NCI-H226 (cell line): Measurements from ENCODE around the gene ACTR8.

Experiments
- DNase-seq: peaks from one replicate; pipeline ENCODE4 v3.0.0-alpha.2; 2015

Gene ACTR8

DNA sequence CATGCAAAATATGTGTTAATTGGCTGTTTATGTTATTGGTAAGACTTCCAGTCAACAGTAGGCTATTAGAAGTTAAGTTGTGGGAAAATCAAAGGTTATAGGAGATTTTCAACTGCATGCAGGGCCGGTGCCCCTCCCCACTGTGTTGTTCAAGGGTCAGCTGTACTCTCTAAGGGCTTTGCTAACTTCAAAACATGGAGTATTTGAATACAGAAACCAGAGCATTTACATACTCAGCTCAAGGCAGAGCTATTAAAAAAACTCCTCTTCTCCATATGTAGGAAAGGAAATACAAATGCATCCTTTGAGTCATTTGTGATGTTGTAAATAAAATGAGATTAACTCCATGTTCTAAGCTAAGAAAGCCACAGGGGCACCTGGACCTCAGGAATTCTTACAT is 18.8 kb downstream of the ACTR8 start:
- DNase-seq, result no peak

DNA sequence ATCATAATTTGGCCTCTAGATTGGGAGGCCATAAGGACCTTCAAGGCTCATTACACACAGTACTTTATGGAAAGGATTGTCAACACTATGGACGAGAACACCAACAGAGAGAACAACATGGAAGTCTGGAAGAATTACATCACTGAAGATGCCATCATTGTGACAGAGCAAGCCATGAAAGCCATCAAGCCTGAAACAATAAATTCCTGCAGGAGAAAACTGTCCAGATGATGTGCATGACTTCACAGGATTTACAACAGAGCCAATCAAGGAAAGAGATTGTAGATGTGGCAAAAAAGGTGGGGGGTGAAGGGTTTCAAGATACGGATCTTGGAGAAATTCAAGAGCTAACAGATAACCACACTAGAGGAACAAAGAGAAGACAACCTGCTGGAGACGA is 19.7 kb downstream of the ACTR8 start:
- no peak for DNase-seq

DNA sequence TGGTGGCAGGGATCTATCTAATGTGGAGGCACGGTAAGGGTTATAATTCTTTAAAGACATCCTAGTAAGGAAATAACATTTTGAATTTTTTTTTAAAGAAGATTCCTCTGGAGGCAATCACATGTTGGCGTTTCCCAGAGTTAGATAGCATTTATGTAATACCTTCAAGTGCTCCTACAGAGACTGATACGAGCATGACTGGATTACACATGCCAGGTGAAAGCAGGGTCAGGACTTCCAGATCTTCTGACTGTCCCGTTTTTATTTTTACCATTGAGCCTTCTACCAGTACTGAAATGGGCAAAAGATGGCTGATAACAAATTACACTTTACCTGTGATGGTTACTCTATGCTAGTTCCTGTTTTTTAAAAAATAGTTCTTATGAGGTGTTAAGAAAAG is 21.8 kb downstream of the ACTR8 start:
- no peak for DNase-seq

DNA sequence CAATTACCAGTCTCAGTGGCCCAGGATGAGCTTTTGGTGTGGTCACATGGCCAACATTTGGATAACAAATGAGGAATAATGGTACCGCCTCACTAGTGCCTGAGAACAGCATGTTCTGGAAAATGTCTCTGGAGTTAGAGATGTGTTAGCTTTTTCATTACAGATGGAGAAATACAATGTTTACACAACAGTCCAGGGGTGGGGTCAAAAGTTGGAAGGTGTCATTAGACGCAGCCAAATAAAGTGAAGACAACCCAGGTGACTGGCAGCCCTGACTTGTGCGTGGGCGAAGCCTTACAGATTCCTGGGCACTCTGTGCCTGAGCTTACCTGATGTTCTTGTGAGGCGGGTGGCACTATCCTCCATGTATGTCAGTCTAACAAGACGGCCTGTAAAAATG is 22.8 kb downstream of the ACTR8 start:
- no peak for DNase-seq

DNA sequence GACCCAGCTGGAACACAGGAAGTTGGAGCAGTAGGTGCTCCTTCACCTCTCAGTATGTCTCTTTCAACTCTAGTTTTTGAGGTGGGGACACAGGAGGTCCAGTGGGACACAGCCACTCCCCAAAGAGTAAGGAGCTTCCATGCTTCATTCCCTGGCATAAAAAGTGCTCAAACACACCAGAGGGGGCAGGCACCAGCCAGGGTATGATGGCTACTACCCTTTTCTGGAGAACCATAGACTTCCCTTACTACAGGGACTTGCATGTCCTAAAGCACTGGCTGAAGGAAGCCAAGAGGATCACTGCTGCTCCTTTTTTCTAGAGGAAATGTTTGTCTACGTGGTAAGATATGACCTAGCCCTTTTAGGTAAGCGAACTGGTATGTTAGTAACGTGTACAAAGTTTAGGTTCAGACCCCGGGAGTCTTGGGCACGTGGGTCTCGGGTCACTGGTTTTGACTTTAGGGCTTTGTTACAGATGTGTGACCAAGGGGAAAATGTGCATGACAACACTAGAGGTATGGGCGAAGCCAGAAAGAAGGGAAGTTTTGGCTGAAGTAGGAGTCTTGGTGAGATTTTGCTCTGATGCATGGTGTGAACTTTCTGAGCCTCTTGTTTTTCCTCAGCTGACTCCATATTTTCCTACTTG is 23.7 kb downstream of the ACTR8 start:
- no peak for DNase-seq

DNA sequence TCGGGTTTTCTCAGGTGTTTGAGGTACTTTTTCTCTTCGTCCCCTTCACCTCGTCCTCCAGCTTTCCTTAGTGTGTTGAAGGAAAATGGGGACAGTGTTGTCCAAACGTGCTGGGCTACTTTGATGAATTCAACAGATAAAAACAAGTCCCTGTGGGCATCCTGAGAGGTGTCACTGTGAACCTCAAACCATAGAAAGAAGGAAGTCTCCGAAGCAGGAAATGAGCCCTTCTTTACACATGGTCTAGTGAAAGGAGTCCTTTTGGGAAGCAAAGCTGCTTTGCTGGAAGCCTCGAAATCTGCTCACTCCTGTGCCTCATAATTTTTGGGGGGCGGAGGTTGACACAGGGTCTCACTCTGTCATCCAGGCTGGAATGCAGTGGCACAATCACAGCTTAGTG is 25.0 kb downstream of the ACTR8 start:
- DNase-seq, result no peak

DNA sequence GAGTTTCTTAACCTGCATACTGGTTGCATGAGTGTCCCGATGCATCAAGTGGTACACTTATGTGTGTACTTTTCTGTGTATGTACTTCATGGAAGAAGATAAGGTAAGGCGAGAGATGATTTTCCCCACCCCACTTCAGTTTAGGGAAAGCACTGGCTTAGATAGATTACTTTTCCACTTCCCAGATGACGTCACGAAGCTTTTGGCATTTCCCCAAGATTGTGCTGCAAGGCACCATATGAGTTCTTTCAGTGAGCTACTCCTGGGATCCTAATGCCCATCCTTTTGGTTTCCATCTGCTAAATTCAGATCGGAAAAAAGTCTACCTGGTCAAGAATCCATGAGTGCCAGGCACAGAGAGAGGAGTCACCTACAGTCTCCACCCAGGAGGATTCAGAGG is 31.1 kb downstream of the ACTR8 start:
- peak; percentile 52 for DNase-seq

DNA sequence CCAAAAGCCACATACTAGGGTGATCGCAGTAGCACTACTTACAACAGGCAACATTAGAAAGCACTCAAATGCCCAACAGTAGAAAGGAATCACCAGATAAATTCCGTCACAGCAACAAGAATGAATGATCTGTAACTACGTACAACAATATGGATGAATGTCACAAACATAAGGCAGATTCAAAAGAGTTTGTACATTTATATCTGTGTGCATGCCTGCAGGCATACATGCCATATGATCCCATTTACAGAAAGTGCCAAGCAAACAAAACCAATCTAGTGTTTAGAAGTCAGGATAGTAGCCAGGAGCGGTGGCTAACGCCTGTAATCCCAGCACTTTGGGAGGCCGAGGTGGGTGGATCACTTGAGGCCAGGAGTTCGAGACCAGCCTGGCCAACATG is 32.0 kb downstream of the ACTR8 start:
- no peak for DNase-seq

DNA sequence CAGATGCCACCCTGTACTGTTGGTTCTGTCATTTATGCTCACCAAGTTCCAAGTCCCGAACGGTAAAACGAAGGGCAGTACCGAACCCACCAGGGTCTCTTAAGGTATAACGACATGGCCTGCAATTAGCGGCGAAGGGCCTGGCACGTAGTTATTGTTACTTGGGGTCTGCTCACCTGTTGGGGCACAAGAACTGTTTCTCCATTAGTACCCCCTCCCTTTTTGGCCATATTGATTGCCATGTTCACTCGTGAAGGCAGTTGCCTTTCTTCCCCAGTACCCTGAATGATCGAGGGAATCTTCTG is 35.1 kb downstream of the ACTR8 start:
- DNase-seq, result no peak

DNA sequence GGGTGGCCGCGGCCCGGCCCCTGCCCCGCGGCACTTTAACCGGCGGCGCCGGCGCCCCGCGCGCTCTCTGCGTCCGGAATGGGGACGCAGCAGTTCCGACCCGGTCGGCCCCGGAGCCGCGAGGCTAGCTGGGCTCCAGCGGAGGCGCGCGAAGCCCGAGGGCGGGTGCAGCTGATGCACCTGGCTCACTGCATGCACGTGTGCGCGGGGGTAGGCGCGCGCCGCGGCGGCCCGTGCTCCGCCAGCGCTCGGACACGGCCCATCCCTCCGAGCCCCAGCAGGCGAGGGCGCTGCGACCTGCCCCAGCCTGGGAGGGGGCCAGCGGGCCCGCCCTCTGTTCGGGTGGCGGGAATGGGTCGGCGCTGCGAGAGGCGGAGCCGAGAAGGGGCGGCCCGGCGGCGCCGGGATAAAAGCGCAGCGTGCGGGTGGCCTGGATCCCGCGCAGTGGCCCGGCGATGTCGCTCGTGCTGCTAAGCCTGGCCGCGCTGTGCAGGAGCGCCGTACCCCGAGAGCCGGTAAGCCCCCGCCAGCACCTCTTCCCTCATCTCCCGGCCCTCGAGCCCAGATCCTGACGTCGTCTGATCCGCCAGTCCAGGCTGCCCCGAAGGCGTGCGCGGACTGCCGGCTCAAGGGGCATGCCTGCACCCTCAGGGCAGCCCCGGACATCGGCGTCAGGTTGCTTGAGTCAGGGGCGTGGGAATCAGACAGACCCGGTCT is 35.7 kb downstream of the ACTR8 start, which contains the start of the genes CHDH and IL17RB:
TSS of gene CHDH (minus strand) at position 286 of the 717 bp plus-strand sequence. CDS start 22,411 bp downstream, outside the sequence.
TSS of gene IL17RB (plus strand) at position 435 of the 717 bp plus-strand sequence. CDS start at position 456, 21 bp downstream.
- no peak for DNase-seq

DNA sequence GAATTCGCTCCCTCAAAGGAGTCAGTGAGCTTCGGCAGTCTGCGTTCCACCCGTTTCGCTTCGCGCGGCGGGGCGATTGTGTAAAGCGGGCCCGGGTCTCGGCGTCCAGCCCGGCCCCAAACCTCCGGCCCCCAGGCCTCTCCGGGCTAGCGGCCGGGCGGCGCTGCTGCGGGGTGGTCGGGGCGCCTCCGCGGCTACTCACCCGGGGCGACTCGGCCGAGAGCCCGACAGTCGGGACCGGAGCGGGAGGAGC is 36.1 kb downstream of the ACTR8 start:
- no peak for DNase-seq

DNA sequence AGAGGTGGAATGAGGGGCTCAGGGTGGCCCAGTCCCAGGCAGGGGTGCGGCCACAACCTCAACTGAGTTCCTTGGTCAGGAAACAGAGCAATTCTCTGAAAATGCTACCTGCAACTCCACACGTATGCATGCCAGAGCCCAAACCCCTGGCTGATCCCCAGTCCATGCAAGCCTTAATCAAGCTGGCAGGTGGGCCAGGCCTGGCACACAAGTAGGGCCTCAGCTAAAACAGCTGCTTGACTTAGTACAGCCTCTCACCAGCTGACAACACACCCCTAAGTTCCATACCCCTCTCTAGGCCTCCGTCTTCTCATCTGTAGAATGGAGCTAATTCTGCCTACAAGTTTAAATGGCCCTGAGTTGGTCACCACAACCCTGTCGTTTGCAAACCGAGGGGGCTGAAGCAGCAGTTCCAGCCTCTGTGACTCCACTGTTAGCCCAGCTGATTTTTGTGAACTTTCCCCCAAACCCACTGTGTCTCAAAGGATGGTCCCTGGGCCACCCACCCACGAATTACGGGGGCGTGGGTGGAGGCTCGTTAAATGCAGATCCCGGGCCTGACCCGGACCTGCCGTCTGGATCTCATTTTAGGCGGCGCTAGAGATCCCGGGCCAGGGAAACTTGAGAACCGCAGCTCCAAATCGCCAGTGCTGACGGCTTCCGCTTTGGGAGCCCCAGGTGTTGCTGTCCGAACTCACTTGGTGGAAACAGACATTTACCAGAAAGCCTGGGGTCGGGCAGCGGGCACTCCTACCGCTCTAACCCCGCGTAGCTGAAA is 36.7 kb downstream of the ACTR8 start:
- DNase-seq, result peak; percentile 22

DNA sequence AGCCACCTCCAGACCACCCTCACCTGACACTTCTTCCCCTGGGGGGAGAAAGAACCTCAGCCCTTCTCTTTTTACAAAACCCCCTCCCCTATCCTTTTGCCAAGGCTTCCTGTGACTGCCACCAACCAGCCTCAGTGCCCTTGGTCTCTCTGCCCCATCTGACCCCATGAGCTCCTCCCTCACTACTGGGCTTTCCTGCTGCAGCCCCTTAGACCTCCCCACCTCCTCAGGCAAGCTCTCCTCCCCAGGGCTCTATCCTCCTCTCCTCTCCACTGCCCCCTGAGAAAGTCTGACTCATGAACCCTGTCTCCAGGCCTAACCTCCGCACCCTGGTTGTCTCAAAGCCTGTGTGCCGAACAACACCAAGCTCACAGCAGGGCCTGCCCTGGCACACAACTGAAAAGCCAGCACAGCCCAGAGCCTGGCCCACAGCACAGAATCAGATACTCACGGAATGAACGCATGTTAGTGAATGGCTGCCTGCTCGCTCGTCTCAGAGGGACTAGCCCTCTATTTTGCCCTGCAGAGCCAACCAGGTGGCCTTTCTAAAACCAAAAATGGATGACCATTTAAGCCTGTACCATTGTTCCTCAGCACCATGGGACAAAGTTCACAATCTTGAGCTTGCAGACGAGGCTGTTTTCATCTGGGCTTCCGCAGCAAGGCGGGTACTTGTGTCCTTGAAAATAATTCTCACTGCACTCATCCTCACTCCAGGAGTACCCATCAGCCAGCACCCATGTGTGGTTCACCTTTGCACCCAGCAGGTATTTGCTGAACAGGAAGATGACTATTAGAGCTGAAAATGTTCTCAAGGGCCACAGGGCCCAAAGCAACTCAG is 37.5 kb downstream of the ACTR8 start:
- no peak for DNase-seq

DNA sequence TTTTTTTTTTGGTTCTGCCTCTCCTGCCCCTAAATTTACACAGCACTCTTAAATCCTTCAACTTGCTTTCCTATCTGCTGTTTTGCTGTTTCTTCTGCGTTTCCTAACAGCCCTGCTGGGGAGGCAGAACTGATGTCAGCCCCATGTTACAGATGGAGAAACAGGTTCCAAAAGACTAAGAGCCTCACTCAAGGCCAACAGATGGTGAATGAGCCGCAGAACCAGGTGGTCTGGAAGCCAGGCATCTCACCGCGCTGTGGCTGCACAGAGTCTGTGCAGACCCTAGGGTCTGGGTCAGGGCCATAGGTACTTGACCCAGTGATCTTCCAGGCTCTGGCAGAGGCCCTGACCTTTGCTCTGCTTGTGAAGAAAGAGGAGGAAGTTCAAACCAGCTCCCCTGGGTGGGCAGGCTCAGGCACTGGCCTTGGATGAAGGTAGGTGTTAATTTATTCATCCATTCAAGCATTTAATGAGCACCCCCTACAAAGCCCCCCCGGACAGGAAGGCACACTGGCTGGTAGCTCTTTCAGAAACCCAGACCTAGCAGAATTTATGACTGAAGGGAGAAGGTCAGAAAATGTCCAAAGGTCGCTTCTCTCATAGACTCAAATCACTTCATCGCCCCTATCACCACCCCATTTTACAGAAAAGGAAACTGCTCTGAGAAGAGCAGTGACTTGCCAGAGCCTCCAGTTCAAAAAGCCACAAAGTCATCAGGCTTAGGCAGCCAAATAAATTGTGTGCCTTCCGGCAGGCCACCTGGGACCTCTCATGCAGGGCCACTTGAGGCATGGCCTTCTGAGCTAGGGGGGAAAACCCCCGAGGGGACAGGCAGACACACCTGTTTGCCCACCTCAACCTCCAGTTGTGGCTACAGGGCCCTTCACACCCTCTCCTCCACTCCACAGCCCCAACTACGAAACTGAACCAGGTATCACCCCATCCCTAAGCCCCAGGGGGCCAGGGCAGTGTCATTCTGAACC is 38.5 kb downstream of the ACTR8 start:
- no peak for DNase-seq

DNA sequence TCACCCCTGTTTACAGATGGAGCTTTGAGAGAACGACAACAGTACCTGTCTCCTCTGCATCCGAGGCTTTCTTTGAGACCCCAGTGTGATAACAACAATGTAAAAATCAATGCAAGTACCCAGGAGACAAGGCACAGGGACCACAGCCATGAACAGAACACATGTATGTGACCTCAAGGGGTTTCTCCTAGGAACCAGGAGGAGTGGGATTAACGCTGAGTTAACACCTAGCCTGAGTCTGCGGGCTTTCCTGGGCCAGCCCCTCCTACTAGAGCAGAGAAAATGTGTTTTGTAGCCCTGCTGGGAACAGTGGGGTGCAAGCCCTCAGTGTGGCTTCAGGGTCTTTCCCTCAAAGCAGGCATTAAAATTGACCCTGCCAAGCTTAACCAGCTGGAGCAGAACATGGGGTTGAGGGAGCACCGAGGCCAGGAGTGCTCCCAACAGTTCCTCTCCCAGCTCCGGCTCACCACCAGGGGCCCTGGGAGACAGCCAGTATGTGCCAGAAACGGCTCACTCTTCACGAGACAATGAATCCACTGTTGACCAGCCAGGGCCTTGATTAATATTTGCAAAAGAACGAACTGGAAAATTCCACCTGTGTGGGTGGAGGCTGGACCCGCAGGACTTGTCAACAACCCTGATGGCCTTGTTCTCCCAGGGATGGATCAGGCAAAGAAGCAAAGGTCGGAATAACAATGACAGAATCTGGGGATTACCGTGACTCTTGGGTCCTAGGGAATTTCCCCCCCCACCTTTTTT is 39.3 kb downstream of the ACTR8 start:
- no peak for DNase-seq

DNA sequence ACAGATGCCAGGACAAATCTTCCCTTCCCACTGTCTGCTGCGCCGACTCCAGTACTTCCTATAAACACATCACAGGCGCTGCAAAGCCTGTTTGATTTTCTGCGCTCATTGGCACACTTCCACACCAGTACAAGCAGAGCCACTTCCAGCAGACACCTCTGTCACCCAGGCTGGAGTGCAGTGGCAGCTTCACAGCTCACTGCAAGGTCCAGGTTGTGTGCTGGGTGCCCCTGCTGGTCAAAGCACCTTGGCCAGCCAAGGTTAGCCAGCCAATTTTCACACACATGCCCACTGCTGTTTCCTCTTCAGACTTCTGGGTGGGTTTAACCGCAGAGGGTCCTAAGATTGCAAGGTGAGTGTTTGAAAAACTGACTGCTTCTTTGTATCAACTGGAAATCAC is 40.7 kb downstream of the ACTR8 start:
- no peak for DNase-seq

DNA sequence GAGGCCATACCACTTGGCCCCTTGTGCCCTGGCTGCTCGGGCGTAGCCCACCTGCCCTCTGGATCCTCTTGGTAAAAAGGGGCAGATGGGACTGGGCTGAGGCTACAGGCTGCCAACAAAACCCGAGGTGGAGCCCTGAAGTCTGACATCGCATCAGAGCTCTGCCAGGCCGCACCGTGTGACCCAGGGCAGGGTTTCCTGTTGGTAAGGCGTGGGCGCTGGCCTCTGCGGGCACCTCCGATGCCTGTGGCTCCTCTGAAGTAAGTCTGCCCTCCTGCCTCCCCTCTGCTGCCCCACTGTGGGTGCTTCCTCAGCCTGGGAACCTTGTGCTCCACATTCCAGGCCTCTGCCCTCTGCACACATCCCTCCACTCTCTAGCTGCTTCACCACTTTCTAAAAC is 44.6 kb downstream of the ACTR8 start:
- DNase-seq, result no peak

DNA sequence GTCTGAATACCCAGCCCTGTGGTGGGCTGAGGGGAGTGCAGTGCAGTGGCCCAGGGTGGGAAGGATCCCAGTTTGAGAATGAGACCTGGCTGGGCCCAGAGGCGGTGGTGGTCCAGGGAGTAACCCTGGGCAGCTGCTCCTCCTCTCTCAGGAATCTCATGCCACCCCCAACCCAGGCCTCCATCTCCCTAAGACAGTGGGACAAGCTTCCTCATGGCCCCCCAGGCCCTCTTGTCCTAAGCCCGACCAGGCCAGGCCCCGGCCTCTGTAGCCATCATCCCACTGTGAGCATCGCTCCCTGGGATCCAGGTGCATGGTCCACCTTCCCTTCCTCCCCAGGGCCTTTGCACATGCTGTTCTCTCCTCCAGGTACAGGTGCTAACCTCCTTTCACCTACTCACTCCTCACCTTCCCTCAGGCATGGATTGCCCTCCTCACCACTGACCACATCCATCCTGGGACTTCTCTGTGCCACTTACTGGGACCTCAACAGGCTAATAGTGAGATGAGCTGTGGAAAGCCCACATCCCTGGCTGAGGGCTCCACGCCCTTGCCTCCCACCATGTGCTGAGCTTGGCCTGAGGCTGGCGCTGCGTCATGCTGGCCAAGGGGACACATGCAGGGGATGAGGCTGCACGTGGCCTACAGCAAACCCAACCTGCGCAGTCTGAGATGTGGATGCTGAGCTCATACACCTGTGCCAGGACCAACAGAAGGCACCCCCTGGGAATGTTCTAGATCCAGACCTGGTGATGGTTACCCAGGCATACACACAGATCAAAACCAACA is 45.7 kb downstream of the ACTR8 start:
- DNase-seq, result no peak

DNA sequence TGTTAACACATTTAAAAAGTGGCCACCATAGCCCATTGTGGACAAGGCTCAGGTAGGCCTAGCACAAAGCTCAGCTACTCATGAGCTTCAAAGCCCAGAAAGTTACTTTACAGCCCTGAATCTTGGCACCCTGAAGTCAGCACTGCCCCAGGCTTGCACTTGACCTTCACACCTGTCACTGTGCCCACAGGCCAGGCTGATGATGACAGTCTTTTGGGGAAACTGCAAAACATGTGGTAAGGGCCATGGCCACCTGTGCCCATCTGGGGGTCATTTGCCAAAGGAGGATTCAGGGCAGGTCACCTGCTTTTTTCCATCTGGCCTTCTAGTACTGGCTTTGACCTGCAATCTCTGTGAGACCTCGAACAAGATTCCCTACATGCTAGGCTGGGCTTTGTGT is 46.7 kb downstream of the ACTR8 start:
- DNase-seq, result no peak

DNA sequence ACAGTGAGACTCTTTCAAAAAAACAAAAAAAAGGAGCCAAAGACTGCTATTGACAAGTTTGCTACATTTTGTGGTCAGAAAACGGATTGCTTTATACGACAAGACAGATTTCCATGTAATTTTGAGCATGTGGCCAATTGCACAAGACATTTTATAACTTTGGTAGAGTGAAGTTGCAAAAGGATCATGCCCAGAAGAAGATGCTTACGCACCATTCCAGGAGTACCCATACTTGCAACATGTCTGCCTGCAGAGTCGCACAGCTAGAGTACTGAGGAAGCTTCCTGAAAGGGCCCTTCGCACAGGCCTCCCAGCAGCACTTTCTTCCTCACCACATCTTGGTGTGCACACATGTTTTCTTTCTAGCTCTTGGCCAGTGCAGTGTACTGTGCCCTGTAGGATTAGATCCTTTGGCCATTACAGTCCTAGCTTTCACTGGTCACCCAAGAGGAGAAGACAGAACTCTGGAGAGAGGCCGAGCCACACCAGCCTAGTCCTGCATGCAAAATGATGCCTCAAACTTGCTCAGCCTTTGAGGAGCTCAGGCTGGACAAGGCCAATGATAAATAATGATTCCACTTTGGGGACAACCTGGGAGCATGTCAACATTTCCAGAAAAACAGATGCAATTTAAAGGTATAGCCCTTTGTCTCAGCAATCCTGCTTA is 47.4 kb downstream of the ACTR8 start:
- DNase-seq, result no peak
